Mesenchymal stem cell (in vitro differentiated cells and primary cell): ENCODE measurements around the gene TAS1R2.

Experiments
- DNase-seq: peaks from one replicate; pipeline ENCODE4 v3.0.0-alpha.2; 2013
- H2AFZ ChIP-seq: one replicate; pipeline ENCODE4 v1.6.1; 2013; ENCODE audit warnings: low read depth, mild to moderate bottlenecking, control low read depth, inconsistent platforms, low read length, moderate library complexity
- H2AK5ac ChIP-seq: 2 replicates; pipeline ENCODE4 v1.6.1; 2013; ENCODE audit warnings: low read length, moderate library complexity, mild to moderate bottlenecking, inconsistent platforms; ENCODE audit not compliant: severe bottlenecking
- H2BK120ac ChIP-seq: one replicate; pipeline ENCODE4 v1.6.1; 2013; ENCODE audit warnings: low read depth, mild to moderate bottlenecking, inconsistent platforms, low read length, moderate library complexity
- H2BK12ac ChIP-seq, 2 experiments: one replicate each; pipeline ENCODE4 v1.6.1; 2013; ENCODE audit warnings: inconsistent platforms in 2 of 2, low read length in 2 of 2, mild to moderate bottlenecking in 2 of 2, moderate library complexity in 2 of 2, control low read depth in 1 of 2
- H2BK15ac ChIP-seq: one replicate; pipeline ENCODE4 v1.6.1; 2013; ENCODE audit warnings: mild to moderate bottlenecking, low read depth, inconsistent platforms; ENCODE audit not compliant: poor library complexity, severe bottlenecking
- H2BK5ac ChIP-seq: 2 replicates; pipeline ENCODE4 v1.6.1; 2013; ENCODE audit warnings: low read depth, mild to moderate bottlenecking, low read length, control low read depth, inconsistent platforms; ENCODE audit not compliant: poor library complexity, severe bottlenecking
- H3K14ac ChIP-seq, 2 experiments: one replicate each; pipeline ENCODE4 v1.6.1; 2013; ENCODE audit warnings: inconsistent platforms in 2 of 2, low read length in 2 of 2, control low read depth in 1 of 2, mild to moderate bottlenecking in 1 of 2, moderate library complexity in 1 of 2
- H3K18ac ChIP-seq, 2 experiments: one replicate each; pipeline ENCODE4 v1.6.1; 2013; ENCODE audit warnings: inconsistent platforms in 2 of 2, low read length in 2 of 2, control low read depth in 1 of 2, low read depth in 1 of 2, mild to moderate bottlenecking in 1 of 2
- H3K23ac ChIP-seq, 2 experiments: one replicate each; pipeline ENCODE4 v1.6.1; 2013; ENCODE audit warnings: inconsistent platforms in 2 of 2, low read length in 2 of 2, mild to moderate bottlenecking in 2 of 2, moderate library complexity in 2 of 2, control low read depth in 1 of 2
- H3K27ac ChIP-seq: 2 replicates; pipeline ENCODE4 v1.5.1; 2013; ENCODE audit warnings: mild to moderate bottlenecking, moderate library complexity, low read length, control low read depth, inconsistent platforms; ENCODE audit not compliant: poor library complexity, severe bottlenecking
- H3K27me3 ChIP-seq, 2 experiments: 2 replicates each; pipeline versions ENCODE4 v1.6.1 to v1.7.0; 2013; ENCODE audit warnings: low read length in 2 of 2, mild to moderate bottlenecking in 2 of 2, moderate library complexity in 2 of 2, control low read depth in 1 of 2, inconsistent platforms in 1 of 2; ENCODE audit not compliant: control insufficient read depth in 1 of 2, insufficient read depth in 1 of 2
- H3K36me3 ChIP-seq, 2 experiments: 2 replicates each; pipeline versions ENCODE4 v1.6.1 to v1.7.0; 2013; ENCODE audit warnings: low read length in 2 of 2, control low read depth in 1 of 2, inconsistent platforms in 1 of 2, low read depth in 1 of 2, mild to moderate bottlenecking in 1 of 2; ENCODE audit not compliant: insufficient read depth in 2 of 2, control insufficient read depth in 1 of 2
- H3K4ac ChIP-seq, 2 experiments: one replicate each; pipeline ENCODE4 v1.6.1; 2013; ENCODE audit warnings: inconsistent platforms in 2 of 2, low read length in 2 of 2, mild to moderate bottlenecking in 2 of 2, moderate library complexity in 2 of 2, control low read depth in 1 of 2, low read depth in 1 of 2
- H3K4me1 ChIP-seq: 2 replicates; pipeline ENCODE4 v1.6.1; 2013; ENCODE audit warnings: low read depth, low read length, control low read depth; ENCODE audit not compliant: control insufficient read depth, insufficient read depth
- H3K4me2 ChIP-seq: 2 replicates; pipeline ENCODE4 v1.6.1; 2013; ENCODE audit warnings: low read length, mild to moderate bottlenecking, inconsistent platforms; ENCODE audit not compliant: poor library complexity, severe bottlenecking
- H3K4me3 ChIP-seq, 2 experiments: 2 replicates each; pipeline versions ENCODE4 v1.5.1 to v1.7.0; 2013; ENCODE audit warnings: low read length in 2 of 2, mild to moderate bottlenecking in 2 of 2, control low read depth in 1 of 2, low read depth in 1 of 2; ENCODE audit not compliant: insufficient read depth in 1 of 2
- H3K79me1 ChIP-seq: replicated peaks from 2 replicates; pipeline ENCODE4 v1.6.1; 2013; ENCODE audit warnings: mild to moderate bottlenecking, control low read depth, low read length, inconsistent platforms; ENCODE audit not compliant: poor library complexity, severe bottlenecking
- H3K9ac ChIP-seq: 2 replicates; pipeline ENCODE4 v1.7.0; 2013; ENCODE audit warnings: mild to moderate bottlenecking, low read length, moderate library complexity
- H3K9me3 ChIP-seq: 2 replicates; pipeline ENCODE4 v1.7.0; 2013; ENCODE audit warnings: mild to moderate bottlenecking, low read length; ENCODE audit not compliant: control insufficient read depth
- H4K8ac ChIP-seq: one replicate; pipeline ENCODE4 v1.6.1; 2013; ENCODE audit warnings: inconsistent platforms, mild to moderate bottlenecking, low read length, moderate library complexity
- H4K91ac ChIP-seq: one replicate; pipeline ENCODE4 v1.6.1; 2013; ENCODE audit warnings: mild to moderate bottlenecking, low read length, inconsistent platforms
- WGBS: methylation state at CpG from one replicate; pipeline ENCODE4 v1.1.7; 2013; ENCODE audit warnings: mixed read lengths; 5-methylcytosine and 5-hydroxymethylcytosine counted together

Gene TAS1R2

GRCh38 chr1:18794561-18794960, 64.9 kb downstream of the TAS1R2 start:
- H3K36me3 ChIP-seq: no peaks in the 10 kb centered on the region
- no peak overlapping the region for H2BK12ac ChIP-seq
- 23% methylated on average over 3 of the region's 5 CpGs for WGBS
- no peak overlapping the region for H2BK120ac ChIP-seq
- peaks cover 14 to 54% of the 10 kb centered on the region in 2 experiments for H3K27me3 ChIP-seq
- no peak overlapping the region for H3K9ac ChIP-seq
- H3K18ac ChIP-seq: no peak overlapping the region
- no peak overlapping the region for H3K14ac ChIP-seq
- no peak overlapping the region for H3K23ac ChIP-seq
- no peak overlapping the region for H2BK5ac ChIP-seq
- no peak overlapping the region for H2AFZ ChIP-seq
- H4K91ac ChIP-seq: no peak overlapping the region
- no peak overlapping the region for H3K4me3 ChIP-seq
- H4K8ac ChIP-seq: no peak overlapping the region
- no peak overlapping the region for H2BK15ac ChIP-seq
- H3K4me1 ChIP-seq: no peaks in the 10 kb centered on the region
- peaks cover 4% of the 10 kb centered on the region for H3K9me3 ChIP-seq
- no peak overlapping the region for H2AK5ac ChIP-seq
- no peaks in the 10 kb centered on the region for H3K79me1 ChIP-seq
- H3K27ac ChIP-seq: no peak overlapping the region
- H3K4ac ChIP-seq: no peak overlapping the region
- H3K4me2 ChIP-seq: no peak overlapping the region
- DNase-seq: no peak

- Histone ChIP-seq H3K36me3 (no peaks in the 10 kb centered on the region), H3K27ac (no peak overlapping the region), H2AFZ (no peak overlapping the region), H3K4me3 (no peak overlapping the region), H2BK12ac (no peak overlapping the region), H4K91ac (no peak overlapping the region), H2AK5ac (no peak overlapping the region), H3K4ac (no peak overlapping the region), H3K79me1 (no peaks in the 10 kb centered on the region), H3K14ac (no peak overlapping the region), H3K27me3 (peaks cover 14 to 59% of the 10 kb centered on the region in 2 experiments), H2BK120ac (no peak overlapping the region), H3K4me2 (no peak overlapping the region), H3K23ac (no peak overlapping the region), H2BK15ac (no peak overlapping the region), H2BK5ac (no peak overlapping the region), H3K4me1 (no peaks in the 10 kb centered on the region), H4K8ac (no peak overlapping the region), H3K9me3 (peaks cover 8% of the 10 kb centered on the region), H3K9ac (no peak overlapping the region), H3K18ac (no peak overlapping the region)
- whole genome bisulfite sequencing: 82% methylated on average over 6 of the region's 10 CpGs
- DNase-seq: no peak
These were observed 65.4 kb downstream of the TAS1R2 start for GRCh38 chr1:18794051-18794450.

- Histone ChIP-seq H3K79me1 (no peaks in the 10 kb centered on the region), H3K4ac (no peak overlapping the region)
These were observed 66.3 kb downstream of the TAS1R2 start for GRCh38 chr1:18793164-18793563.

DNA sequence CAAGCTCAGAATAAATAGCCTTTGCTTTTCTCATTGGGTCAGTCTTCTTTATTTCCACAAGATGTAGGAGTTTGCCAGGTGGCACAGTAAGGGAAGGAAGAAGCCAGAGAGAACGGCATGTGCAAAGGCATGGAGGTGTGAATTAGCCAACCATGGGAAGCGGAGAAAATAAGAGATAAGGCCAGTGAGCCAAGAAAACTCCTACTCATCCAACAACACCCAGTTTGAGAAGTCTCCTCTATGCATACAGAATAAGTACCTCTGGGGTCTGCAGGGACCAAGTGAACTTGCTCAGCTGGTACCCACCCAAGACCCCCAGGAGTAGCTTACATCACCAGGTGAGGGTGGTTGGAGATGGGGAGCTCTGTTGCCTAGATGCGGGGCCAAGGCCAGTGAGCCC, 66.7 kb downstream of the TAS1R2 start:
- Histone ChIP-seq H2BK12ac (no peak overlapping the region), H3K4me1 (no peaks in the 10 kb centered on the region), H3K27me3 (peaks cover 14 to 54% of the 10 kb centered on the region in 2 experiments), H3K4me3 (no peak overlapping the region), H2BK15ac (no peak overlapping the region), H4K8ac (no peak overlapping the region), H3K4ac (no peak overlapping the region), H2AK5ac (no peak overlapping the region), H2BK5ac (no peak overlapping the region), H3K79me1 (no peaks in the 10 kb centered on the region), H3K27ac (no peak overlapping the region), H2AFZ (no peak overlapping the region), H3K9ac (no peak overlapping the region), H3K23ac (no peak overlapping the region), H3K36me3 (no peaks in the 10 kb centered on the region), H3K14ac (no peak overlapping the region), H4K91ac (no peak overlapping the region), H3K9me3 (peaks cover 10% of the 10 kb centered on the region), H3K4me2 (no peak overlapping the region), H3K18ac (no peak overlapping the region), H2BK120ac (no peak overlapping the region)
- DNase-seq: no peak
- WGBS: 80% methylated on average over 1 of the region's 3 CpGs

More at GRCh38 chr1:18793164-18793563, 66.3 kb downstream of the TAS1R2 start:
- H2BK15ac ChIP-seq: no peak overlapping the region
- H2AK5ac ChIP-seq: no peak overlapping the region
- H3K9me3 ChIP-seq: peaks cover 10% of the 10 kb centered on the region
- WGBS: 77% methylated on average over 10 of the region's 10 CpGs
- H3K4me3 ChIP-seq: no peak overlapping the region
- H3K27me3 ChIP-seq: peaks cover 14 to 56% of the 10 kb centered on the region in 2 experiments
- H2AFZ ChIP-seq: no peak overlapping the region
- no peak overlapping the region for H2BK120ac ChIP-seq
- no peak overlapping the region for H2BK12ac ChIP-seq
- no peaks in the 10 kb centered on the region for H3K4me1 ChIP-seq
- no peak overlapping the region for H4K91ac ChIP-seq
- no peak overlapping the region for H3K18ac ChIP-seq
- H2BK5ac ChIP-seq: no peak overlapping the region
- H3K9ac ChIP-seq: no peak overlapping the region
- DNase-seq: no peak
- no peaks in the 10 kb centered on the region for H3K36me3 ChIP-seq
- no peak overlapping the region for H3K23ac ChIP-seq
- no peak overlapping the region for H3K27ac ChIP-seq
- H3K14ac ChIP-seq: no peak overlapping the region
- H4K8ac ChIP-seq: no peak overlapping the region
- no peak overlapping the region for H3K4me2 ChIP-seq
